GM23338 (cell line): ENCODE data around the gene PTPRN2. TPM values are rescaled to one million over a fixed set of nuclear protein-coding genes. Genes with fewer than 3 reads are reported as not detected.

Experiments
- ATAC-seq: fragments of 200-7000 bp; cut with Tn5 transposase; 3 replicates; pipeline ENCODE4 v1.9.1; 2020
- DNase-seq: peaks from one replicate; pipeline ENCODE4 v3.0.0-alpha.2; 2015; ENCODE audit warnings: low spot score
- H2AFZ ChIP-seq: fragments of 200-600 bp; sonication (generic); 2 replicates; pipeline ENCODE4 v1.8.0; 2016; ENCODE audit warnings: antibody characterized with exemption, mild to moderate bottlenecking, moderate library complexity
- H3F3A ChIP-seq: fragments of 200-600 bp; sonication (generic); replicated peaks from 2 replicates; pipeline ENCODE4 v1.8.0; 2017; ENCODE audit warnings: antibody characterized with exemption, mixed run types, low read depth
- H3K27ac ChIP-seq: fragments of 200-600 bp; sonication (generic); 2 replicates; pipeline ENCODE4 v1.6.1; 2016; ENCODE audit warnings: low read depth
- H3K27me3 ChIP-seq: fragments of 200-600 bp; sonication (generic); 2 replicates; pipeline ENCODE4 v1.8.0; 2016; ENCODE audit warnings: mild to moderate bottlenecking, mixed run types, moderate library complexity; ENCODE audit not compliant: insufficient read depth
- H3K36me3 ChIP-seq: fragments of 200-600 bp; sonication (generic); 2 replicates; pipeline ENCODE4 v1.8.0; 2016; ENCODE audit warnings: mild to moderate bottlenecking; ENCODE audit not compliant: insufficient read depth
- H3K4me1 ChIP-seq: fragments of 200-600 bp; sonication (generic); 2 replicates; pipeline ENCODE4 v1.8.0; 2016; ENCODE audit warnings: mild to moderate bottlenecking, moderate library complexity; ENCODE audit not compliant: insufficient read depth
- H3K4me2 ChIP-seq: fragments of 200-600 bp; sonication (generic); 2 replicates; pipeline ENCODE4 v1.7.1; 2017; ENCODE audit warnings: mixed run types
- H3K4me3 ChIP-seq: fragments of 200-600 bp; sonication (generic); 2 replicates; pipeline ENCODE4 v1.6.1; 2016; ENCODE audit warnings: mixed run types
- H3K79me2 ChIP-seq: fragments of 200-600 bp; sonication (generic); replicated peaks from 2 replicates; pipeline ENCODE4 v1.8.0; 2017; ENCODE audit warnings: mild to moderate bottlenecking; ENCODE audit not compliant: insufficient read depth
- H3K9me2 ChIP-seq: fragments of 200-600 bp; sonication (generic); 2 replicates; pipeline ENCODE4 v1.8.0; 2017; ENCODE audit not compliant: insufficient read depth
- H4K20me1 ChIP-seq: fragments of 200-600 bp; sonication (generic); replicated peaks from 2 replicates; pipeline ENCODE4 v1.8.0; 2017; ENCODE audit warnings: mild to moderate bottlenecking; ENCODE audit not compliant: insufficient read depth
- H3K27ac Mint-ChIP-seq: 2 replicates; pipeline ENCODE4 v1.8.0; 2020; ENCODE audit warnings: inconsistent platforms, mild to moderate bottlenecking, moderate library complexity, mixed read lengths
- H3K27me3 Mint-ChIP-seq: 3 replicates; pipeline ENCODE4 v1.8.0; 2022; ENCODE audit warnings: low read depth, mild to moderate bottlenecking, moderate library complexity, mixed read lengths, inconsistent platforms; ENCODE audit not compliant: insufficient read depth, poor library complexity
- H3K36me3 Mint-ChIP-seq: 3 replicates; pipeline ENCODE4 v1.8.0; 2021; ENCODE audit warnings: low read depth, mild to moderate bottlenecking, inconsistent platforms, moderate library complexity, mixed read lengths
- H3K4me1 Mint-ChIP-seq: 3 replicates; pipeline ENCODE4 v1.8.0; 2020; ENCODE audit warnings: mild to moderate bottlenecking, inconsistent platforms, mixed read lengths
- H3K4me3 Mint-ChIP-seq: 3 replicates; pipeline ENCODE4 v1.8.0; 2021; ENCODE audit warnings: moderate library complexity, mild to moderate bottlenecking, inconsistent platforms, mixed read lengths
- H3K9me3 Mint-ChIP-seq: 3 replicates; pipeline ENCODE4 v1.8.0; 2020; ENCODE audit warnings: moderate library complexity, mild to moderate bottlenecking, inconsistent platforms, mixed read lengths
- EZH2 ChIP-seq: fragments of 200-600 bp; sonication (generic); IDR thresholded peaks from one replicate; pipeline ENCODE4 v1.8.0; 2017; ENCODE audit warnings: antibody characterized with exemption, mild to moderate bottlenecking, low read depth; ENCODE audit not compliant: unreplicated experiment
- EZH2phosphoT487 ChIP-seq: fragments of 200-600 bp; sonication (generic); IDR thresholded peaks from one replicate; pipeline ENCODE4 v1.8.1; 2018; ENCODE audit warnings: antibody characterized with exemption; ENCODE audit not compliant: unreplicated experiment
- NANOG ChIP-seq: IDR thresholded peaks from 2 replicates; pipeline ENCODE4 v1.6.1; 2016; ENCODE audit warnings: antibody characterized with exemption, borderline replicate concordance
- POLR2AphosphoS5 ChIP-seq: IDR thresholded peaks from 2 replicates; pipeline ENCODE4 v1.6.1; 2016; ENCODE audit warnings: antibody characterized with exemption, low read depth
- ZNF114 ChIP-seq: fragments of 250-450 bp; sonication (Bioruptor Pico); IDR thresholded peaks from 2 replicates; pipeline ENCODE4 v1.5.0; 2020; ENCODE audit warnings: mild to moderate bottlenecking, moderate library complexity
- ZNF331 ChIP-seq: fragments of 250-450 bp; sonication (Bioruptor Pico); IDR thresholded peaks from 2 replicates; pipeline ENCODE4 v1.5.0; 2020; ENCODE audit warnings: low read depth, mild to moderate bottlenecking, moderate library complexity
- polyA plus RNA-seq: library from polyadenylated mRNA; unstranded; fragments of >200 nt; fragmentation: Nextera tagmentation; extraction: Ambion mirVana; gene quantifications from 2 replicates; pipeline ENCODE4 v1.2.1, GENCODE V29; 2016
- total RNA-seq: library from RNA; depleted of rRNA; stranded (reverse); fragments of >200 nt; shearing (Covaris generic); gene quantifications from 2 replicates; pipeline ENCODE4 v1.2.3, GENCODE V29; 2014
- TF ChIP-seq, protein P1 (sequence below): fragments of 250-450 bp; sonication (Bioruptor Pico); IDR thresholded peaks from 2 replicates; pipeline ENCODE4 v1.5.0; 2020; ENCODE audit warnings: mild to moderate bottlenecking, moderate library complexity
- TF ChIP-seq, protein P2 (sequence below), 2 experiments: fragments of 200-600 bp in 1 of 2; sonication (generic) in 1 of 2; conservative IDR thresholded peaks; 2 replicates each; pipeline versions ENCODE4 v1.5.1 to v1.6.1; 2016 to 2017; ENCODE audit warnings: antibody characterized with exemption in 2 of 2, low read depth in 2 of 2, mild to moderate bottlenecking in 2 of 2, moderate library complexity in 1 of 2
- TF ChIP-seq, protein P3 (sequence below): IDR thresholded peaks from 2 replicates; pipeline ENCODE4 v1.6.1; 2016; ENCODE audit warnings: antibody characterized with exemption
- TF ChIP-seq, protein P4 (sequence below): IDR thresholded peaks from one replicate; pipeline ENCODE4 v1.6.1; 2018; ENCODE audit warnings: antibody characterized with exemption; ENCODE audit not compliant: unreplicated experiment

PTPRN2 gene
- total and polyA plus RNA-seq, 2 experiments from 2014 or later, result 0.87 to 4.0 TPM

DNA sequence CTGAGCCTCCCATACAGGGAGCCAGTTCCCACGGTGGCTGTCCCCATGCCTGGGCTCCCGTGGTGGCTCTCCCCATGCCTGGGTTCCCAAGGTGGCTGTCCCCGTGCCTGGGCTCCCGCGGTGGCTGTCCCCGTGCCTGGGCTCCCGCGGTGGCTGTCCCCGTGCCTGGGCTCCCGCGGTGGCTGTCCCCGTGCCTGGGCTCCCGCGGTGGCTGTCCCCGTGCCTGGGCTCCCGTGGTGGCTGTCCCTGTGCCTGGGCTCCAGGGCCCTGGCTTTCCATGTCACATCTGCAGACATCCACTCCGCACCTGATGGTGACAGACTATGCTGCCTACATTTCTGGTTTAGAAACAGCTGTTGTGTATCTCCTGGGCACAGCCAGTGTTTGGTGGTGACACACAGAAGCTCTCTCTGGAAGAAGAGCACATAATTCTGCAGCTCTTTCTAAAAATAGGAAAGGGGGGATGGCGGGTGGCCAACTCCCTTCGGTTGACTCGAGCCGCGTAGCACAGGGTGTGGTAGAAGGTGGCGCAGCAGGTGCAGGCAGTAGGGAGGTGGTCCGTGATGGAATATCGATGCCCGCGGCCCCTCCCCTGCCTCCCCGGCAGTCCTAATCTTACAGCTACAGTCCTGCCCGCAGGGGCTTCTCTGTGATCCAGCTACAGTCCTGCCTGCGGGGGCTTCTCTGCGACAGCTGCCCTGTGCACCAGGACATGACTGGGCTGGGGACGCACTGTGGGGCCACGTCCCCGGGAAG is 999.6 kb downstream of the PTPRN2 start:
- TF ChIP-seq, protein P1, sequence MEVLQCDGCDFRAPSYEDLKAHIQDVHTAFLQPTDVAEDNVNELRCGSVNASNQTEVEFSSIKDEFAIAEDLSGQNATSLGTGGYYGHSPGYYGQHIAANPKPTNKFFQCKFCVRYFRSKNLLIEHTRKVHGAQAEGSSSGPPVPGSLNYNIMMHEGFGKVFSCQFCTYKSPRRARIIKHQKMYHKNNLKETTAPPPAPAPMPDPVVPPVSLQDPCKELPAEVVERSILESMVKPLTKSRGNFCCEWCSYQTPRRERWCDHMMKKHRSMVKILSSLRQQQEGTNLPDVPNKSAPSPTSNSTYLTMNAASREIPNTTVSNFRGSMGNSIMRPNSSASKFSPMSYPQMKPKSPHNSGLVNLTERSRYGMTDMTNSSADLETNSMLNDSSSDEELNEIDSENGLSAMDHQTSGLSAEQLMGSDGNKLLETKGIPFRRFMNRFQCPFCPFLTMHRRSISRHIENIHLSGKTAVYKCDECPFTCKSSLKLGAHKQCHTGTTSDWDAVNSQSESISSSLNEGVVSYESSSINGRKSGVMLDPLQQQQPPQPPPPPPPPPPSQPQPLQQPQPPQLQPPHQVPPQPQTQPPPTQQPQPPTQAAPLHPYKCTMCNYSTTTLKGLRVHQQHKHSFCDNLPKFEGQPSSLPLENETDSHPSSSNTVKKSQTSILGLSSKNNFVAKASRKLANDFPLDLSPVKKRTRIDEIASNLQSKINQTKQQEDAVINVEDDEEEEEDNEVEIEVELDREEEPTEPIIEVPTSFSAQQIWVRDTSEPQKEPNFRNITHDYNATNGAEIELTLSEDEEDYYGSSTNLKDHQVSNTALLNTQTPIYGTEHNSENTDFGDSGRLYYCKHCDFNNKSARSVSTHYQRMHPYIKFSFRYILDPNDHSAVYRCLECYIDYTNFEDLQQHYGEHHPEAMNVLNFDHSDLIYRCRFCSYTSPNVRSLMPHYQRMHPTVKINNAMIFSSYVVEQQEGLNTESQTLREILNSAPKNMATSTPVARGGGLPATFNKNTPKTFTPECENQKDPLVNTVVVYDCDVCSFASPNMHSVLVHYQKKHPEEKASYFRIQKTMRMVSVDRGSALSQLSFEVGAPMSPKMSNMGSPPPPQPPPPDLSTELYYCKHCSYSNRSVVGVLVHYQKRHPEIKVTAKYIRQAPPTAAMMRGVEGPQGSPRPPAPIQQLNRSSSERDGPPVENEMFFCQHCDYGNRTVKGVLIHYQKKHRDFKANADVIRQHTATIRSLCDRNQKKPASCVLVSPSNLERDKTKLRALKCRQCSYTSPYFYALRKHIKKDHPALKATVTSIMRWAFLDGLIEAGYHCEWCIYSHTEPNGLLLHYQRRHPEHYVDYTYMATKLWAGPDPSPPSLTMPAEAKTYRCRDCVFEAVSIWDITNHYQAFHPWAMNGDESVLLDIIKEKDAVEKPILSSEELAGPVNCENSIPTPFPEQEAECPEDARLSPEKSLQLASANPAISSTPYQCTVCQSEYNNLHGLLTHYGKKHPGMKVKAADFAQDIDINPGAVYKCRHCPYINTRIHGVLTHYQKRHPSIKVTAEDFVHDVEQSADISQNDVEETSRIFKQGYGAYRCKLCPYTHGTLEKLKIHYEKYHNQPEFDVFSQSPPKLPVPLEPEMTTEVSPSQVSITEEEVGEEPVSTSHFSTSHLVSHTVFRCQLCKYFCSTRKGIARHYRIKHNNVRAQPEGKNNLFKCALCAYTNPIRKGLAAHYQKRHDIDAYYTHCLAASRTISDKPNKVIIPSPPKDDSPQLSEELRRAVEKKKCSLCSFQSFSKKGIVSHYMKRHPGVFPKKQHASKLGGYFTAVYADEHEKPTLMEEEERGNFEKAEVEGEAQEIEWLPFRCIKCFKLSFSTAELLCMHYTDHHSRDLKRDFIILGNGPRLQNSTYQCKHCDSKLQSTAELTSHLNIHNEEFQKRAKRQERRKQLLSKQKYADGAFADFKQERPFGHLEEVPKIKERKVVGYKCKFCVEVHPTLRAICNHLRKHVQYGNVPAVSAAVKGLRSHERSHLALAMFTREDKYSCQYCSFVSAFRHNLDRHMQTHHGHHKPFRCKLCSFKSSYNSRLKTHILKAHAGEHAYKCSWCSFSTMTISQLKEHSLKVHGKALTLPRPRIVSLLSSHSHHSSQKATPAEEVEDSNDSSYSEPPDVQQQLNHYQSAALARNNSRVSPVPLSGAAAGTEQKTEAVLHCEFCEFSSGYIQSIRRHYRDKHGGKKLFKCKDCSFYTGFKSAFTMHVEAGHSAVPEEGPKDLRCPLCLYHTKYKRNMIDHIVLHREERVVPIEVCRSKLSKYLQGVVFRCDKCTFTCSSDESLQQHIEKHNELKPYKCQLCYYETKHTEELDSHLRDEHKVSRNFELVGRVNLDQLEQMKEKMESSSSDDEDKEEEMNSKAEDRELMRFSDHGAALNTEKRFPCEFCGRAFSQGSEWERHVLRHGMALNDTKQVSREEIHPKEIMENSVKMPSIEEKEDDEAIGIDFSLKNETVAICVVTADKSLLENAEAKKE (CRISPR knock-in tag), result no peak
- TF ChIP-seq, protein P2, sequence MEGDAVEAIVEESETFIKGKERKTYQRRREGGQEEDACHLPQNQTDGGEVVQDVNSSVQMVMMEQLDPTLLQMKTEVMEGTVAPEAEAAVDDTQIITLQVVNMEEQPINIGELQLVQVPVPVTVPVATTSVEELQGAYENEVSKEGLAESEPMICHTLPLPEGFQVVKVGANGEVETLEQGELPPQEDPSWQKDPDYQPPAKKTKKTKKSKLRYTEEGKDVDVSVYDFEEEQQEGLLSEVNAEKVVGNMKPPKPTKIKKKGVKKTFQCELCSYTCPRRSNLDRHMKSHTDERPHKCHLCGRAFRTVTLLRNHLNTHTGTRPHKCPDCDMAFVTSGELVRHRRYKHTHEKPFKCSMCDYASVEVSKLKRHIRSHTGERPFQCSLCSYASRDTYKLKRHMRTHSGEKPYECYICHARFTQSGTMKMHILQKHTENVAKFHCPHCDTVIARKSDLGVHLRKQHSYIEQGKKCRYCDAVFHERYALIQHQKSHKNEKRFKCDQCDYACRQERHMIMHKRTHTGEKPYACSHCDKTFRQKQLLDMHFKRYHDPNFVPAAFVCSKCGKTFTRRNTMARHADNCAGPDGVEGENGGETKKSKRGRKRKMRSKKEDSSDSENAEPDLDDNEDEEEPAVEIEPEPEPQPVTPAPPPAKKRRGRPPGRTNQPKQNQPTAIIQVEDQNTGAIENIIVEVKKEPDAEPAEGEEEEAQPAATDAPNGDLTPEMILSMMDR (conservative IDR thresholded peaks at IDR 0.05; ENCODE audit: low read depth in 2 of 2), result no peak
- TF ChIP-seq POLR2AphosphoS5 (no peak), EZH2 (no peak), EZH2phosphoT487 (no peak), NANOG (no peak), ZNF331 (no peak), ZNF114 (CRISPR knock-in tag) (no peak)
- TF ChIP-seq, protein P3, sequence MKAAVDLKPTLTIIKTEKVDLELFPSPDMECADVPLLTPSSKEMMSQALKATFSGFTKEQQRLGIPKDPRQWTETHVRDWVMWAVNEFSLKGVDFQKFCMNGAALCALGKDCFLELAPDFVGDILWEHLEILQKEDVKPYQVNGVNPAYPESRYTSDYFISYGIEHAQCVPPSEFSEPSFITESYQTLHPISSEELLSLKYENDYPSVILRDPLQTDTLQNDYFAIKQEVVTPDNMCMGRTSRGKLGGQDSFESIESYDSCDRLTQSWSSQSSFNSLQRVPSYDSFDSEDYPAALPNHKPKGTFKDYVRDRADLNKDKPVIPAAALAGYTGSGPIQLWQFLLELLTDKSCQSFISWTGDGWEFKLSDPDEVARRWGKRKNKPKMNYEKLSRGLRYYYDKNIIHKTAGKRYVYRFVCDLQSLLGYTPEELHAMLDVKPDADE, result no peak
- TF ChIP-seq, protein P4, sequence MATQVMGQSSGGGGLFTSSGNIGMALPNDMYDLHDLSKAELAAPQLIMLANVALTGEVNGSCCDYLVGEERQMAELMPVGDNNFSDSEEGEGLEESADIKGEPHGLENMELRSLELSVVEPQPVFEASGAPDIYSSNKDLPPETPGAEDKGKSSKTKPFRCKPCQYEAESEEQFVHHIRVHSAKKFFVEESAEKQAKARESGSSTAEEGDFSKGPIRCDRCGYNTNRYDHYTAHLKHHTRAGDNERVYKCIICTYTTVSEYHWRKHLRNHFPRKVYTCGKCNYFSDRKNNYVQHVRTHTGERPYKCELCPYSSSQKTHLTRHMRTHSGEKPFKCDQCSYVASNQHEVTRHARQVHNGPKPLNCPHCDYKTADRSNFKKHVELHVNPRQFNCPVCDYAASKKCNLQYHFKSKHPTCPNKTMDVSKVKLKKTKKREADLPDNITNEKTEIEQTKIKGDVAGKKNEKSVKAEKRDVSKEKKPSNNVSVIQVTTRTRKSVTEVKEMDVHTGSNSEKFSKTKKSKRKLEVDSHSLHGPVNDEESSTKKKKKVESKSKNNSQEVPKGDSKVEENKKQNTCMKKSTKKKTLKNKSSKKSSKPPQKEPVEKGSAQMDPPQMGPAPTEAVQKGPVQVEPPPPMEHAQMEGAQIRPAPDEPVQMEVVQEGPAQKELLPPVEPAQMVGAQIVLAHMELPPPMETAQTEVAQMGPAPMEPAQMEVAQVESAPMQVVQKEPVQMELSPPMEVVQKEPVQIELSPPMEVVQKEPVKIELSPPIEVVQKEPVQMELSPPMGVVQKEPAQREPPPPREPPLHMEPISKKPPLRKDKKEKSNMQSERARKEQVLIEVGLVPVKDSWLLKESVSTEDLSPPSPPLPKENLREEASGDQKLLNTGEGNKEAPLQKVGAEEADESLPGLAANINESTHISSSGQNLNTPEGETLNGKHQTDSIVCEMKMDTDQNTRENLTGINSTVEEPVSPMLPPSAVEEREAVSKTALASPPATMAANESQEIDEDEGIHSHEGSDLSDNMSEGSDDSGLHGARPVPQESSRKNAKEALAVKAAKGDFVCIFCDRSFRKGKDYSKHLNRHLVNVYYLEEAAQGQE, result no peak
- no peaks in the 10 kb centered on the region for H4K20me1 ChIP-seq
- no peak overlapping the region for H3K4me3 Mint-ChIP-seq
- no peaks in the 10 kb centered on the region for H3K79me2 ChIP-seq
- no peak overlapping the region for H3K27ac Mint-ChIP-seq
- no peak overlapping the region for H3K27ac ChIP-seq
- H3K27me3 Mint-ChIP-seq, result peaks cover 18% of the 10 kb centered on the region
- H3K9me2 ChIP-seq, result no peaks in the 10 kb centered on the region
- H3K36me3 Mint-ChIP-seq, result peaks cover 59% of the 10 kb centered on the region
- H3K4me2 ChIP-seq, result no peak overlapping the region
- ATAC-seq (no peak), DNase-seq (no peak)
- H2AFZ ChIP-seq, result no peak overlapping the region
- H3K4me1 ChIP-seq, result no peaks in the 10 kb centered on the region
- H3K4me1 Mint-ChIP-seq, result no peaks in the 10 kb centered on the region
- peaks cover 97% of the 10 kb centered on the region for H3K9me3 Mint-ChIP-seq
- no peak overlapping the region for H3K4me3 ChIP-seq
- peaks cover 24% of the 10 kb centered on the region; the same call in 1 of the 2 replicates for H3K27me3 ChIP-seq
- H3K36me3 ChIP-seq, result no peaks in the 10 kb centered on the region; the same call in 1 of the 2 replicates
- no peaks in the 10 kb centered on the region for H3F3A ChIP-seq
